MM.1S (cell line): Measurements from ENCODE around the gene ADK.

Experiments
- DNase-seq: peaks from one replicate; pipeline ENCODE4 v3.0.0-alpha.2; 2015
- H2AFZ ChIP-seq: fragments of 300-600 bp; sonication (generic); 2 replicates; pipeline ENCODE4 v1.6.0; 2016; ENCODE audit warnings: antibody characterized with exemption, low read length
- H3F3A ChIP-seq: fragments of 300-600 bp; sonication (generic); 2 replicates; pipeline ENCODE4 v1.6.1; 2016; ENCODE audit warnings: mild to moderate bottlenecking, antibody characterized with exemption, low read length, moderate library complexity, mixed read lengths; ENCODE audit not compliant: insufficient read depth
- H3K27ac ChIP-seq: fragments of 300-600 bp; sonication (generic); 2 replicates; pipeline ENCODE4 v1.5.1; 2016; ENCODE audit warnings: mild to moderate bottlenecking, low read length
- H3K27me3 ChIP-seq: fragments of 300-600 bp; sonication (generic); replicated peaks from 2 replicates; pipeline ENCODE4 v1.6.0; 2016; ENCODE audit warnings: low read length; ENCODE audit not compliant: insufficient read depth
- H3K36me3 ChIP-seq: fragments of 300-600 bp; sonication (generic); replicated peaks from 2 replicates; pipeline ENCODE4 v1.6.1; 2016; ENCODE audit warnings: mild to moderate bottlenecking, low read length, mixed read lengths; ENCODE audit not compliant: insufficient read depth
- H3K4me1 ChIP-seq: fragments of 300-600 bp; sonication (generic); 2 replicates; pipeline ENCODE4 v1.6.1; 2016; ENCODE audit warnings: low read length, mixed read lengths
- H3K4me2 ChIP-seq: fragments of 300-600 bp; sonication (generic); 2 replicates; pipeline ENCODE4 v1.6.0; 2016; ENCODE audit warnings: low read depth, low read length
- H3K4me3 ChIP-seq: fragments of 300-600 bp; sonication (generic); 2 replicates; pipeline ENCODE4 v1.5.1; 2016; ENCODE audit warnings: low read length, mixed read lengths
- H3K79me2 ChIP-seq: fragments of 300-600 bp; sonication (generic); 2 replicates; pipeline ENCODE4 v1.6.1; 2016; ENCODE audit warnings: mixed run types, low read length, mixed read lengths
- H3K9ac ChIP-seq: fragments of 300-600 bp; sonication (generic); 2 replicates; pipeline ENCODE4 v1.6.1; 2016; ENCODE audit warnings: low read length, mixed read lengths
- H3K9me2 ChIP-seq: fragments of 300-600 bp; sonication (generic); replicated peaks from 2 replicates; pipeline ENCODE4 v1.6.1; 2016; ENCODE audit warnings: mild to moderate bottlenecking, low read length, mixed read lengths; ENCODE audit not compliant: insufficient read depth
- H3K9me3 ChIP-seq: fragments of 300-600 bp; sonication (generic); replicated peaks from 2 replicates; pipeline ENCODE4 v1.6.1; 2016; ENCODE audit warnings: mild to moderate bottlenecking, low read length, mixed read lengths; ENCODE audit not compliant: insufficient read depth
- H4K20me1 ChIP-seq: fragments of 300-600 bp; sonication (generic); 2 replicates; pipeline ENCODE4 v1.6.1; 2016; ENCODE audit warnings: mild to moderate bottlenecking, low read length, moderate library complexity, mixed read lengths; ENCODE audit not compliant: insufficient read depth
- CTCF ChIP-seq: fragments of 300-600 bp; sonication (generic); IDR thresholded peaks from 2 replicates; pipeline ENCODE4 v1.5.1; 2016; ENCODE audit warnings: antibody characterized with exemption, low read length, mixed read lengths
- EZH2 ChIP-seq: fragments of 300-600 bp; sonication (generic); optimal IDR thresholded peaks from 2 replicates; pipeline ENCODE3; 2017; ENCODE audit warnings: low read depth, mild to moderate bottlenecking, antibody characterized with exemption, low read length, mixed read lengths
- EZH2phosphoT487 ChIP-seq: fragments of 300-600 bp; sonication (generic); IDR thresholded peaks from 2 replicates; pipeline ENCODE4 v1.6.1; 2018; ENCODE audit warnings: antibody characterized with exemption, low read length

Gene ADK

GRCh38 chr10:74437822-74438221 lies 286.8 kb downstream of the ADK start:
- no peaks in the 10 kb centered on the region for H3F3A ChIP-seq
- H2AFZ ChIP-seq, result no peak overlapping the region
- no peak overlapping the region for H3K27ac ChIP-seq
- no peaks in the 10 kb centered on the region for H3K4me1 ChIP-seq
- no peak overlapping the region for H3K4me2 ChIP-seq
- TF ChIP-seq EZH2phosphoT487 (no peak), CTCF (no peak), EZH2 (no peak)
- no peaks in the 10 kb centered on the region for H3K36me3 ChIP-seq
- DNase-seq, result no peak
- H3K9me3 ChIP-seq, result no peaks in the 10 kb centered on the region
- H3K27me3 ChIP-seq, result no peaks in the 10 kb centered on the region
- H3K4me3 ChIP-seq, result no peak overlapping the region
- no peaks in the 10 kb centered on the region for H4K20me1 ChIP-seq
- no peak overlapping the region for H3K9ac ChIP-seq
- H3K79me2 ChIP-seq, result no peaks in the 10 kb centered on the region
- H3K9me2 ChIP-seq, result no peaks in the 10 kb centered on the region

- Histone ChIP-seq H3K9ac (no peak overlapping the region), H3K36me3 (no peaks in the 10 kb centered on the region), H3K27me3 (no peaks in the 10 kb centered on the region), H3K27ac (no peak overlapping the region), H3K79me2 (no peaks in the 10 kb centered on the region), H3K9me3 (no peaks in the 10 kb centered on the region), H3K4me1 (no peaks in the 10 kb centered on the region), H3K4me3 (no peak overlapping the region), H4K20me1 (no peaks in the 10 kb centered on the region), H3K9me2 (no peaks in the 10 kb centered on the region), H3F3A (no peaks in the 10 kb centered on the region), H2AFZ (no peak overlapping the region), H3K4me2 (no peak overlapping the region)
- no peak for DNase-seq
- TF ChIP-seq EZH2phosphoT487 (no peak), EZH2 (no peak), CTCF (no peak)
Observed at GRCh38 chr10:74439213-74439612, 288.2 kb downstream of the ADK start.

- Histone ChIP-seq H3K36me3 (no peaks in the 10 kb centered on the region), H3K27me3 (no peaks in the 10 kb centered on the region), H3K4me3 (no peak overlapping the region), H2AFZ (no peak overlapping the region), H3K27ac (no peak overlapping the region), H3K4me2 (no peak overlapping the region), H3K79me2 (no peaks in the 10 kb centered on the region), H3F3A (no peaks in the 10 kb centered on the region), H3K9me3 (no peaks in the 10 kb centered on the region), H3K9ac (no peak overlapping the region), H3K9me2 (no peaks in the 10 kb centered on the region), H3K4me1 (no peaks in the 10 kb centered on the region), H4K20me1 (no peaks in the 10 kb centered on the region)
- no peak for DNase-seq
- no peak for TF ChIP-seq EZH2
- no peak for TF ChIP-seq EZH2phosphoT487
- no peak for TF ChIP-seq CTCF
Observed at GRCh38 chr10:74445493-74445892, 294.5 kb downstream of the ADK start.
